ENCODE results near the gene NXF1.
"Not testable (repeated sequence)": the region's sequence is repeated elsewhere in the genome, so short reads cannot be mapped to it uniquely, and the experiment has no call there.

Gene NXF1

DNA sequence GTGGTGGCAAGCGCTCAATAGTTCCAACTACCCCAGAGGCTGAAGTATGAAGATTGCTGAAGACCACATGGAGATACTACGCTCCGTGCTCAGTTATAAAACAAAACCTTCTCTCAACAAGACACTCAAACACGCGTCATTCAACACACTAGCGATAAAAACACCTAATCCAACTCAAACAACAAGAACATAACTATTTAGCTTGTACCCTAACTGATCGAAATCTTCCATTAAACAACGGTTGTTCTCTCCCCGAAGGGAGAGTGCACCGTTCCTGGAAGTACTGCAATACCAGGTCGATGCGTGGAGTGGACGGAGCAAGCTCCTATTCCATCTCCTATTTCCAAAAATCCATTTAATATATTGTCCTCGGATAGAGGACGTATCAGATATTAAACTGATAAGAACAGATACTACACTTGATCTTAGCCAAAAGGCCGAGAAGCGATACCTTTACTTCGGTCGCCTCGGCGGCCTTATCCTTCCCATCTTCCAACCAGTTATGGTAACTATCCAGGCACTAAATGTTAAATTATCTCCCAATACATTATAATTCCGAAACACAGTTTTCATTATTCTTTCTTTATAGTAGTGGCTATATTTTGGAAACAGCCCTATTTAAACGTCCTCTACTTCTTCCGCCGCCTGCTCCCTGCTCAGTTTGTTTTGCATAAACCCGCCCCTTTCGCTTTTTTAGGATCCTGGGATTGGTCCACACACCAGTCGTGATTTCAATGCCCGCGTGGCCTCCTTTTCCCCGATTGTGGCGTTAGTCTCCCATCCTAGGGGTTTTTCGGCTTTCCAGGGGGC, 36.3 kb upstream of the NXF1 start:
- DNase-seq (ENCODE audit: low spot score in 2 of 2) (peak; percentile 82 to 96), ATAC-seq (peak; percentile 83)
- H3K9me3 Mint-ChIP-seq: no peaks in the 10 kb centered on the region
- H3K4me1 Mint-ChIP-seq: peaks cover 40% of the 10 kb centered on the region
- peaks cover 18% of the 10 kb centered on the region for H3K36me3 Mint-ChIP-seq
- no peak overlapping the region for H3K27ac Mint-ChIP-seq
- H3K4me3 Mint-ChIP-seq: no peak overlapping the region

- H3K4me3 Mint-ChIP-seq, H3K9me3 Mint-ChIP-seq, H3K27ac Mint-ChIP-seq: not testable (repeated sequence)
- H3K4me1 Mint-ChIP-seq: peaks cover 44% of the 10 kb centered on the region
- peaks cover 26% of the 10 kb centered on the region for H3K36me3 Mint-ChIP-seq
- ATAC-seq: peak; percentile 52
- DNase-seq (ENCODE audit: low spot score in 2 of 2): peak; percentile 69 to 92
Measured at GRCh38 chr11:62840721-62841360, 35.6 kb upstream of the NXF1 start.

- H3K36me3 Mint-ChIP-seq: peaks cover 41% of the 10 kb centered on the region
- H3K4me3 Mint-ChIP-seq: no peak within 1 kb of the TSS
- ATAC-seq (peak; percentile 62), DNase-seq (ENCODE audit: low spot score in 2 of 2) (peak; percentile 72 to 90)
- peaks cover 49% of the 10 kb centered on the region for H3K4me1 Mint-ChIP-seq
- H3K9me3 Mint-ChIP-seq: no peaks in the 10 kb centered on the region
- no peak within 1 kb of the TSS for H3K27ac Mint-ChIP-seq
Measured at GRCh38 chr11:62839050-62839945, 34.1 kb upstream of the NXF1 start, which contains the start of gene WDR74. Gene WDR74, minus strand, starts transcription at chr11:62839590. Its CDS starts 20 bp downstream, at chr11:62839570.

DNA sequence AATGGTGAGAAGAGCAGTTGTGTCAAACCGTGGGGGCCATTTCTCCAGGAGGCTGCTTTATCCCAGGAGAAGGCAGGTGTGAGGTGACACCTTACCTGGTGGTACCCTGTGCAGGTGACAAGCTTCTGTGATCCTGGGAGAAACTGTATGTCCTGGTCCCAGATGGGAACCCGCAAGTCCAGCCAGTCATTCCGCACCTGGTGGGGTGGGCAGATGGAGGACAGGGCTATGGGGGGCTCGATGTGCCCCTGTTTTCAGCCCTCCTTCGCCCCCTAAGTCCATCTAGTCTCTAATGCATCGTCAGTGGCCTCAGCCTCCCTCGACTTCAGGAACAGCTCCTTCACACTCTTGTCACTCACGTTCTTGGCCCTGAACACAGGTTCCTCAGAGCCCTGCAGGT, 30.1 kb upstream of the NXF1 start:
- H3K9me3 Mint-ChIP-seq: no peaks in the 10 kb centered on the region
- DNase-seq (ENCODE audit: low spot score in 2 of 2): no peak
- peaks cover 70% of the 10 kb centered on the region for H3K4me1 Mint-ChIP-seq
- H3K27ac Mint-ChIP-seq: no peak overlapping the region
- peaks cover 79% of the 10 kb centered on the region for H3K36me3 Mint-ChIP-seq
- no peak overlapping the region for H3K4me3 Mint-ChIP-seq
- ATAC-seq: no peak

DNA sequence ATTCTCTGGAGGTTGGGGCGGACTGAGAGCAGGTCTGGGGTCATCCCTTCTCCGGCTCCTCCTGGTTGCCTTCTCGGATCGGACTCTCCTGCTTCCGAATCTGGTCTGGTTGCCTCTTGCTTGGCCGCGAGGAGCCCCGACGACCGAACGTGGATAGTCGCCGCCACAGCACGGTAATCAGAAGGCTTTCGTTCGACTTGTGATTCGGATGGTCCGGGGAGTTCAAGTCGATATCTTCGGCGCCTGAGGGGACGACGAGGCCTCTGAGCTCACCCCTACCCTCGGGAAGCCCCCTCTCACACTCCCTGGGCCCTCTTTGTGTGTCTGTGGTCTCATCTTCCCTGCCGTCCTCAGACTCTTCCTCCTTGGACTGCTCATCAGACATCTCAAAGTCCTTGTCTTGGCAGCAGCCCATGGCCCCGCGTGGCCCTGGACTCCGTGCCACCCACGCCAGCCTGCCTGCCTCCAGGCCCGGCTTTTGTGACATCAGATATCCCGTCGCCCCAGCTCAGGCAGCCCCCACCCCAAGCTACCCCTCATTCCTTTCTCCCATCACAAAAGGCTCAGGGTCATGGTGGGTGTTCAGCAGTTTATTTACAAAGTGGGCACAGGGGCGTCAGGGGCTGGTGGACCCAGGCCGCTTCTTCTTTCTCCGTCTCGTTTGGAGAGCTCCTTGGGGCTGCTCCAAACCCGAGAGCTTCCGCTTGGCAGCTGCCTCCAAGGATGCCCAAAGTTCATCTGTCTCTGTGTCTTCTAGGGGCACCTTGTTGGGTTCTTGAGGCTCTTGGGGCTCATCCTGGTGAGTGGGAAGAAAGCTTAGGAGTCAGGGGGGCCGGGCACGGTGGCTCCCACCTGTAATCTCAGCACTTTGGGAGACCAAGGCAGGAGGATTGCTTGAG, 27.3 kb upstream of the NXF1 start, which contains the start of gene TEX54:
TSS of gene TEX54 (minus strand) at position 506 of the 899 bp plus-strand sequence.
- H3K4me1 Mint-ChIP-seq: peaks cover 57% of the 10 kb centered on the region
- peak within 1 kb of the TSS; percentile 100 for H3K27ac Mint-ChIP-seq
- peaks cover 98% of the 10 kb centered on the region for H3K36me3 Mint-ChIP-seq
- no peaks in the 10 kb centered on the region for H3K9me3 Mint-ChIP-seq
- DNase-seq (ENCODE audit: low spot score in 2 of 2) (no peak), ATAC-seq (peak; percentile 19)
- peak within 1 kb of the TSS; percentile 100 for H3K4me3 Mint-ChIP-seq

- peak within 1 kb of the TSS; percentile 100 for H3K4me3 Mint-ChIP-seq
- peak within 1 kb of the TSS; percentile 100 for H3K27ac Mint-ChIP-seq
- H3K9me3 Mint-ChIP-seq: no peaks in the 10 kb centered on the region
- H3K36me3 Mint-ChIP-seq: peaks cover 98% of the 10 kb centered on the region
- H3K4me1 Mint-ChIP-seq: peaks cover 55% of the 10 kb centered on the region
- DNase-seq (ENCODE audit: low spot score in 2 of 2) (peak; percentile 95 to 99), ATAC-seq (peak; percentile 93)
Measured at GRCh38 chr11:62831520-62832335, 26.5 kb upstream of the NXF1 start, which contains the start of gene STX5. Gene STX5, minus strand, starts transcription at chr11:62832051. Its CDS starts 808 bp downstream, at chr11:62831243.

DNA sequence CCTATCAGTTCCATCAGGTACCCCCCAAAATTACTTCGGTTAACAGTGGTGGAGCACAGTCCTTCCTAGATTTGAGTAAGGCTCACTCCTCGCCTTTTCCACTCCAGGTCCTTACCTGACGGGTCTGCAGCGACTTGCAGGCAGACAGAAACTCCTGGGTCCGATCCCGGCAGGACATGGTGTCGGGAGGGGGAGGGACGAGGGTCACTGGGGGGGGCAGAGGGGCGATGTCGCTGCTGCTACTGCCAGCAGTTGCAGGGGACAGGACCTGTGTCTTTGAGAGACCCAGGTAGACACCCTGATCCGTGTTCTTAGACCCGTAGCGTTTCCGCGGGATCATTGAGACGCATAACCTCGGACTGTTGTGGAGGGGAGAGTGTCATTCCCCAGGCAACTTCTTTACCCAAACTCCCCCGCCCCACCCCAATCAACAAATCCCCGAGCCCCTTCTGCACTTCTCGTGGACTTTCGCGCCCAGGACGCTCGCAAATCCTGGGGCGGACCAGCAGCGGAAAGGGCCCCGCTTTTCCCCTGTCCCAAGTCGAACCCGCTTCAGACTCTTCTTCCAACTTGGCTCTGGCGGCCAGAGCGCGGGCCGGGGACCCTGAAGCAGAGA, 25.8 kb upstream of the NXF1 start:
- H3K36me3 Mint-ChIP-seq: peaks cover 98% of the 10 kb centered on the region
- DNase-seq (ENCODE audit: low spot score in 2 of 2): no peak
- H3K4me3 Mint-ChIP-seq: peak overlapping the region; percentile 100

GRCh38 chr11:62828130-62828529, 22.9 kb upstream of the NXF1 start:
- not testable (repeated sequence) for DNase-seq (ENCODE audit: low spot score in 2 of 2); ATAC-seq; H3K9me3 Mint-ChIP-seq; H3K27ac Mint-ChIP-seq; H3K4me3 Mint-ChIP-seq
- Mint-ChIP-seq H3K36me3 (peaks cover 98% of the 10 kb centered on the region), H3K4me1 (peaks cover 35% of the 10 kb centered on the region)

More for the DNA sequence above, 25.8 kb upstream of the NXF1 start:
- Mint-ChIP-seq H3K4me1 (peaks cover 50% of the 10 kb centered on the region), H3K27ac (peak overlapping the region; percentile 100), H3K9me3 (no peaks in the 10 kb centered on the region)
- ATAC-seq: no peak

DNA sequence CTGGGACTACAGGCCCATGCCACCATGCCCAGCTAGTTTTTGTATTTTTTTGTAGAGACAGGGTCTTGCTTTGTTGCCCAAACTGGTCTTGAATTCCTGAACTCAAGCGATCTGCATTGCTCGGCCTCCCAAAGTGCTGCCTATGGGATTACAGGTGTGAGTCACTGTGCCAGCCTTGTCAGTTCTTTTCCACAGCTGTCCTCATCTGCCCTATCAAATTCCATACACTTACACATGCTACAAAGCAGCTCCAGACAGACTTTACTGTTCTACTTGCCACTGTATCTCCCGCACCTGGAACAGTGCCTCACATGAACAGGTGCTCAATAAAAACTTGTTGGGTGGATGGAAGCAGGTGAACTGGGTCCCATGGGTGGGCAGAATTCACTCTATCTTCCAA, 18.4 kb upstream of the NXF1 start:
- Mint-ChIP-seq H3K4me1 (peaks cover 4% of the 10 kb centered on the region), H3K4me3 (no peak overlapping the region), H3K27ac (peak overlapping the region; percentile 10), H3K36me3 (peaks cover 100% of the 10 kb centered on the region), H3K9me3 (no peaks in the 10 kb centered on the region)
- no peak for DNase-seq (ENCODE audit: low spot score in 2 of 2)
- ATAC-seq: no peak

DNA sequence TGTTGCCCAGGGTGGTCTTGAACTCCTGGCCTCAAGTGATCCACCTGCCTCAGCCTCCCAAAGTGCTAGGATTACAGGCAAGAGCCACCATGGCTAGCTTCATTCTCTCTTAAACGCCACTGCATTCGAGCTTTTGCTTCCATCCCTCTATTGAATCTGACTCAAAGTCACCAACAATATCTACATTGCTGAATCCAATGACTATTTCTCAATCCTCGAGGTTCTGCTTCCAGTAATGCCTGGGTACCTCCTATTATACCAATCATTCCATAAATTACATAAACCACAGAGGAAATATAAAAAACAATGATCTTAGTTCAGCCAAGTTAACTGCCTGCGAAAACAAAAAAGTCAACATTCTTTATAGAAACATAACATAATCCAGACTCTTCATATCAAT, 11.9 kb upstream of the NXF1 start:
- H3K4me1 Mint-ChIP-seq: no peaks in the 10 kb centered on the region
- H3K36me3 Mint-ChIP-seq: peaks cover 88% of the 10 kb centered on the region
- no peak for ATAC-seq
- H3K4me3 Mint-ChIP-seq: no peak overlapping the region
- DNase-seq (ENCODE audit: low spot score in 2 of 2): no peak
- no peaks in the 10 kb centered on the region for H3K9me3 Mint-ChIP-seq
- no peak overlapping the region for H3K27ac Mint-ChIP-seq

GRCh38 chr11:62816557-62816956, 11.3 kb upstream of the NXF1 start:
- peaks cover 82% of the 10 kb centered on the region for H3K36me3 Mint-ChIP-seq
- no peak overlapping the region for H3K4me3 Mint-ChIP-seq
- no peak overlapping the region for H3K27ac Mint-ChIP-seq
- peaks cover under 1% of the 10 kb centered on the region for H3K4me1 Mint-ChIP-seq
- ATAC-seq (no peak), DNase-seq (ENCODE audit: low spot score in 2 of 2) (no peak)
- H3K9me3 Mint-ChIP-seq: no peaks in the 10 kb centered on the region

- H3K9me3 Mint-ChIP-seq: no peaks in the 10 kb centered on the region
- peak overlapping the region; percentile 4 for H3K27ac Mint-ChIP-seq
- H3K4me1 Mint-ChIP-seq: peaks cover 17% of the 10 kb centered on the region
- no peak for ATAC-seq
- H3K4me3 Mint-ChIP-seq: no peak overlapping the region
- peaks cover 33% of the 10 kb centered on the region for H3K36me3 Mint-ChIP-seq
- DNase-seq (ENCODE audit: low spot score in 2 of 2): no peak
Measured at GRCh38 chr11:62811659-62812058, 6.4 kb upstream of the NXF1 start.

- Mint-ChIP-seq H3K4me3 (no peak overlapping the region), H3K4me1 (peaks cover 25% of the 10 kb centered on the region)
- DNase-seq (ENCODE audit: low spot score in 2 of 2): no peak
Measured at GRCh38 chr11:62810748-62811147, 5.5 kb upstream of the NXF1 start.

More at GRCh38 chr11:62810748-62811147, 5.5 kb upstream of the NXF1 start:
- Mint-ChIP-seq H3K36me3 (peaks cover 25% of the 10 kb centered on the region), H3K27ac (peak overlapping the region; percentile 4), H3K9me3 (no peaks in the 10 kb centered on the region)
- no peak for ATAC-seq
